ENCODE measurements around the gene TDRD1. TPM values are rescaled to one million over a fixed set of nuclear protein-coding genes. Genes with fewer than 3 reads are reported as not detected.
"Not testable (repeated sequence)": the region's sequence is repeated elsewhere in the genome, so short reads cannot be mapped to it uniquely, and the experiment has no call there.

Gene TDRD1
- total and polyA plus RNA-seq, 4 donors, result 0.01 to 0.17 (median 0.07) TPM

- no peaks in the 10 kb centered on the region for H3K27me3 ChIP-seq (ENCODE audit: control insufficient read depth in 4 of 4, insufficient read depth in 4 of 4, low read length in 3 of 4)
- no peak overlapping the region for H3K27ac ChIP-seq (ENCODE audit: low read depth in 1 of 2, low read length in 2 of 2)
- H3K4me1 ChIP-seq (ENCODE audit: control insufficient read depth in 4 of 4, insufficient read depth in 4 of 4, low read length in 3 of 4), result peaks cover 0 to 1% (median 0%) of the 10 kb centered on the region in 4 donors
- H3K36me3 ChIP-seq (ENCODE audit: control insufficient read depth in 4 of 4, insufficient read depth in 3 of 4, low read depth in 1 of 4, low read length in 3 of 4), result peaks cover 0 to 29% (median 23%) of the 10 kb centered on the region in 4 donors
- TF ChIP-seq RXRA (IDR thresholded peaks at IDR 0.05), result no peak
- TF ChIP-seq FOXA1 (IDR thresholded peaks at IDR 0.05), result no peak
- no peak for TF ChIP-seq ATF3 (IDR thresholded peaks at IDR 0.05)
- no peak for TF ChIP-seq SP1 (IDR thresholded peaks at IDR 0.05)
- TF ChIP-seq FOXA2 (IDR thresholded peaks at IDR 0.05), result no peak
- TF ChIP-seq EGR1 (IDR thresholded peaks at IDR 0.05; ENCODE audit: low read depth in 2 of 2), result no peak
- no peak for TF ChIP-seq HNF4G (IDR thresholded peaks at IDR 0.05)
- no peak for TF ChIP-seq REST (IDR thresholded peaks at IDR 0.05)
- TF ChIP-seq YY1 (IDR thresholded peaks at IDR 0.05), result no peak
- TF ChIP-seq CTCF (IDR thresholded peaks at IDR 0.05; ENCODE audit: low read depth, low read length, missing input control), result no peak
- no peak for TF ChIP-seq RAD21 (IDR thresholded peaks at IDR 0.05)
- no peak for TF ChIP-seq GABPA (IDR thresholded peaks at IDR 0.05 in 1 of 2, conservative IDR thresholded peaks at IDR 0.05 in 1 of 2)
- TF ChIP-seq TAF1 (conservative IDR thresholded peaks at IDR 0.05), result no peak
- H3K9ac ChIP-seq (ENCODE audit: low read depth in 1 of 2, low read length in 2 of 2), result no peak overlapping the region
- no peak overlapping the region for H3K4me3 ChIP-seq (ENCODE audit: low read depth in 1 of 3, low read length in 3 of 3)
- H3K9me3 ChIP-seq (ENCODE audit: control insufficient read depth in 4 of 4, low read length in 3 of 4), result no peaks in the 10 kb centered on the region
- no peak for DNase-seq (ENCODE audit: low spot score)
- 97% methylated on average over 1 of the region's 1 CpG for WGBS
Measured at GRCh38 chr10:114140036-114140435, 39.1 kb upstream of the TDRD1 start.

GRCh38 chr10:114140827-114141226 is 38.3 kb upstream of the TDRD1 start:
- over 99% methylated on average over 2 of the region's 2 CpGs for whole genome bisulfite sequencing
- peaks cover 0 to 26% (median 16%) of the 10 kb centered on the region in 4 donors for H3K36me3 ChIP-seq (ENCODE audit: control insufficient read depth in 4 of 4, insufficient read depth in 3 of 4, low read depth in 1 of 4, low read length in 3 of 4)
- H3K9ac ChIP-seq (ENCODE audit: low read depth in 1 of 2, low read length in 2 of 2); H3K27ac ChIP-seq (ENCODE audit: low read depth in 1 of 2, low read length in 2 of 2); DNase-seq (ENCODE audit: low spot score); H3K9me3 ChIP-seq (ENCODE audit: control insufficient read depth in 4 of 4, low read length in 3 of 4); H3K4me1 ChIP-seq (ENCODE audit: control insufficient read depth in 4 of 4, insufficient read depth in 4 of 4, low read length in 3 of 4); H3K4me3 ChIP-seq (ENCODE audit: low read depth in 1 of 3, low read length in 3 of 3); H3K27me3 ChIP-seq (ENCODE audit: control insufficient read depth in 4 of 4, insufficient read depth in 4 of 4, low read length in 3 of 4): not testable (repeated sequence)

- Histone ChIP-seq H3K36me3 (ENCODE audit: control insufficient read depth in 4 of 4, insufficient read depth in 3 of 4, low read depth in 1 of 4, low read length in 3 of 4) (peaks cover 0 to 18% (median 11%) of the 10 kb centered on the region in 4 donors), H3K9ac (ENCODE audit: low read depth in 1 of 2, low read length in 2 of 2) (no peak overlapping the region), H3K27me3 (ENCODE audit: control insufficient read depth in 4 of 4, insufficient read depth in 4 of 4, low read length in 3 of 4) (no peaks in the 10 kb centered on the region), H3K4me3 (ENCODE audit: low read depth in 1 of 3, low read length in 3 of 3) (no peak overlapping the region), H3K9me3 (ENCODE audit: control insufficient read depth in 4 of 4, low read length in 3 of 4) (no peaks in the 10 kb centered on the region), H3K27ac (ENCODE audit: low read depth in 1 of 2, low read length in 2 of 2) (no peak overlapping the region), H3K4me1 (ENCODE audit: control insufficient read depth in 4 of 4, insufficient read depth in 4 of 4, low read length in 3 of 4) (peaks cover 0 to 1% (median 0%) of the 10 kb centered on the region in 4 donors)
- 38% methylated on average over 3 of the region's 3 CpGs for WGBS
- DNase-seq (ENCODE audit: low spot score), result no peak
- TF ChIP-seq ATF3 (IDR thresholded peaks at IDR 0.05) (no peak), NR2F2 (IDR thresholded peaks at IDR 0.05) (no peak), CTCF (IDR thresholded peaks at IDR 0.05; ENCODE audit: low read depth, low read length, missing input control) (no peak), FOXA2 (IDR thresholded peaks at IDR 0.05) (no peak), SP1 (IDR thresholded peaks at IDR 0.05) (no peak), EGR1 (IDR thresholded peaks at IDR 0.05; ENCODE audit: low read depth in 2 of 2) (no peak), FOXA1 (IDR thresholded peaks at IDR 0.05) (no peak), ZBTB33 (IDR thresholded peaks at IDR 0.05) (no peak), GABPA (IDR thresholded peaks at IDR 0.05 in 1 of 2, conservative IDR thresholded peaks at IDR 0.05 in 1 of 2) (no peak), YY1 (IDR thresholded peaks at IDR 0.05) (no peak), HNF4A (conservative IDR thresholded peaks at IDR 0.05) (no peak)
Measured at GRCh38 chr10:114142018-114142417, 37.1 kb upstream of the TDRD1 start.
